Fibroblast of pulmonary artery (primary cell): ENCODE data around the gene BCR.

Source experiments
- DNase-seq: peaks from one replicate; pipeline ENCODE4 v3.0.0-alpha.2; 2010; ENCODE audit warnings: low read depth
- H3K4me3 ChIP-seq: replicated peaks from 2 replicates; pipeline ENCODE4 v1.5.1; 2011; ENCODE audit warnings: low read depth, mild to moderate bottlenecking, control low read depth, low read length, moderate library complexity
- TF ChIP-seq, protein P1 (sequence below): IDR thresholded peaks from 2 replicates; pipeline ENCODE4 v1.5.1; 2011; ENCODE audit warnings: mild to moderate bottlenecking, control low read depth, low read length, inconsistent platforms; ENCODE audit errors: missing control alignments

BCR gene

DNA sequence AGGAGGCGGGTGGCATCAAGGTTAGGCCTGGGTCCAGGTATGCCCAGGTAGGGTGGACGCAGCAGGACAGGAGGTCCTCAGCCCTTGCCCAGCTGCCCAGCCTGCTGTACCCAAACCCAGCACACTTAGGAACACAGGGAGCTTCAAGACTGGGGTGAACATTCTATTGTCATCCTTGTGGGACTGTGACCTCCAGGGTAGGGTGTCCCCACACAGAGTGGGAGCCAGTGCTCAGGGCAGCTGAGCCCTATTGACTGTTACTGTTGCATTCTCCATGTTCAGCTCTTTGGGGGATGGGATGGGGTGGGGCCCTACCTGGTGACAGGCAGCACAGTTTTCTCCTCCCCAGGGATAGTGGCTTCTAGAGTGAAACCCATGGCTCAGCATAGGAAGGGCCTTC, 106.0 kb downstream of the BCR start:
- TF ChIP-seq, protein P1, sequence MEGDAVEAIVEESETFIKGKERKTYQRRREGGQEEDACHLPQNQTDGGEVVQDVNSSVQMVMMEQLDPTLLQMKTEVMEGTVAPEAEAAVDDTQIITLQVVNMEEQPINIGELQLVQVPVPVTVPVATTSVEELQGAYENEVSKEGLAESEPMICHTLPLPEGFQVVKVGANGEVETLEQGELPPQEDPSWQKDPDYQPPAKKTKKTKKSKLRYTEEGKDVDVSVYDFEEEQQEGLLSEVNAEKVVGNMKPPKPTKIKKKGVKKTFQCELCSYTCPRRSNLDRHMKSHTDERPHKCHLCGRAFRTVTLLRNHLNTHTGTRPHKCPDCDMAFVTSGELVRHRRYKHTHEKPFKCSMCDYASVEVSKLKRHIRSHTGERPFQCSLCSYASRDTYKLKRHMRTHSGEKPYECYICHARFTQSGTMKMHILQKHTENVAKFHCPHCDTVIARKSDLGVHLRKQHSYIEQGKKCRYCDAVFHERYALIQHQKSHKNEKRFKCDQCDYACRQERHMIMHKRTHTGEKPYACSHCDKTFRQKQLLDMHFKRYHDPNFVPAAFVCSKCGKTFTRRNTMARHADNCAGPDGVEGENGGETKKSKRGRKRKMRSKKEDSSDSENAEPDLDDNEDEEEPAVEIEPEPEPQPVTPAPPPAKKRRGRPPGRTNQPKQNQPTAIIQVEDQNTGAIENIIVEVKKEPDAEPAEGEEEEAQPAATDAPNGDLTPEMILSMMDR: no peak
- no peak for DNase-seq

GRCh38 chr22:23287136-23288095, 107.1 kb downstream of the BCR start:
- TF ChIP-seq, protein P1: no peak
- no peak for DNase-seq
- no peak overlapping the region for H3K4me3 ChIP-seq

More for the DNA sequence above, 106.0 kb downstream of the BCR start:
- no peak overlapping the region for H3K4me3 ChIP-seq

DNA sequence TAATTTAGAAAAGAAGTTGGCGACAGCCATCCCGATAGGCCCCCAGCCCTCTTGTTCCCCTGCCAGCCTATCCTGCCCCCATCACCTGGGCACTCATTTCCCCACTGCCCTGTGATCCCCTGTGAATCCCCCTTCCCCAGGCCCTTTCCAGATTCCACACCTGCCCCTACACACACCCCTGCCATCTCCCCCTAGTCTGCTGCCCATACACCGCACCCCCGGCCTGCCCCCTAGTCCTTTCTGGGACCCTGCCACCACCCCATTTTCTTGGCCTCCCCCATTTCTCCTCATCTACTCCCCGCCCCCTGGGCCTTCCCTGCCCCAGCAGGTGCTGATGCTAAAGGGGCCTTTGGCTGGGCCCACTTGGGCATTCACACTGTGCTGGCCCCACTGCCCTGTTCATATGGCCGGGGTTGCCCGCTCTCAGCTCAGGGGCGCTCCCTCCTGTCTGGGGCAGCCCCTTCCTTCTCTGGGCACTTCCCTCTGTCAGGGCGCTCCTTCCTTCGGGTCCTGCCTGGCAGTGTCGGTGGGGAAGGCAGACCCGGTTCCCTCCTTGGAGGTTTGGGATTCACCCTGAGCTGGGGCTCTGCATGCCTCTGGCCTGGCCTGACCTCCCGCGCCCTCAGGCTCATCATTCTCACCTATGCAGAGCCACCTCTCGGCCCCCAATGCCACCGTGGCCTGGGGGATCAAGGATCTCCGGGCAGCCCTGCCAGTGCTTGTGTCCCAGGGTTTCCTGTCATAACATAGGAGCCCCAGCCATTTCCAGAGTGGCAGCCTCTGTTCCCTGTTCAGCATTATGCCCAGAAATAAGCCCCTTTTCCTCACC, 108.2 kb downstream of the BCR start:
- no peak overlapping the region for H3K4me3 ChIP-seq
- DNase-seq: no peak
- TF ChIP-seq, protein P1: no peak

- DNase-seq: no peak
- TF ChIP-seq, protein P1: no peak
- no peak overlapping the region for H3K4me3 ChIP-seq
Measured at GRCh38 chr22:23289130-23289503, 108.8 kb downstream of the BCR start.

DNA sequence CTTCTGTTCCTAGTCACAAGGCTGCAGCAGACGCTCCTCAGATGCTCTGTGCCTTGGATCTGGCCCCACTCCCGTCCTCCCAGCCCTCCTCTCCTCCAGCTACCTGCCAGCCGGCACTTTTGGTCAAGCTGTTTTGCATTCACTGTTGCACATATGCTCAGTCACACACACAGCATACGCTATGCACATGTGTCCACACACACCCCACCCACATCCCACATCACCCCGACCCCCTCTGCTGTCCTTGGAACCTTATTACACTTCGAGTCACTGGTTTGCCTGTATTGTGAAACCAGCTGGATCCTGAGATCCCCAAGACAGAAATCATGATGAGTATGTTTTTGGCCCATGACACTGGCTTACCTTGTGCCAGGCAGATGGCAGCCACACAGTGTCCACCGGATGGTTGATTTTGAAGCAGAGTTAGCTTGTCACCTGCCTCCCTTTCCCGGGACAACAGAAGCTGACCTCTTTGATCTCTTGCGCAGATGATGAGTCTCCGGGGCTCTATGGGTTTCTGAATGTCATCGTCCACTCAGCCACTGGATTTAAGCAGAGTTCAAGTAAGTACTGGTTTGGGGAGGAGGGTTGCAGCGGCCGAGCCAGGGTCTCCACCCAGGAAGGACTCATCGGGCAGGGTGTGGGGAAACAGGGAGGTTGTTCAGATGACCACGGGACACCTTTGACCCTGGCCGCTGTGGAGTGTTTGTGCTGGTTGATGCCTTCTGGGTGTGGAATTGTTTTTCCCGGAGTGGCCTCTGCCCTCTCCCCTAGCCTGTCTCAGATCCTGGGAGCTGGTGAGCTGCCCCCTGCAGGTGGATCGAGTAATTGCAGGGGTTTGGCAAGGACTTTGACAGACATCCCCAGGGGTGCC, 109.8 kb downstream of the BCR start:
- DNase-seq: peak; percentile 61
- no peak overlapping the region for H3K4me3 ChIP-seq
- TF ChIP-seq, protein P1: peak; percentile 85

GRCh38 chr22:23291806-23292452, 111.6 kb downstream of the BCR start:
- TF ChIP-seq, protein P1: no peak
- H3K4me3 ChIP-seq: no peak overlapping the region
- no peak for DNase-seq
